ENCODE measurements around the gene ACAN.

The ACAN gene

GRCh38 chr15:88877415-88877814 lies 74.2 kb downstream of the ACAN start:
- no peak for TF ChIP-seq CTCF (IDR thresholded peaks at IDR 0.05; ENCODE audit: insufficient read depth, low read depth, low read length, missing control alignments)
- DNase-seq (ENCODE audit: low read depth) = no peak
- H3K4me3 ChIP-seq (ENCODE audit: low read length) = no peak overlapping the region

DNA sequence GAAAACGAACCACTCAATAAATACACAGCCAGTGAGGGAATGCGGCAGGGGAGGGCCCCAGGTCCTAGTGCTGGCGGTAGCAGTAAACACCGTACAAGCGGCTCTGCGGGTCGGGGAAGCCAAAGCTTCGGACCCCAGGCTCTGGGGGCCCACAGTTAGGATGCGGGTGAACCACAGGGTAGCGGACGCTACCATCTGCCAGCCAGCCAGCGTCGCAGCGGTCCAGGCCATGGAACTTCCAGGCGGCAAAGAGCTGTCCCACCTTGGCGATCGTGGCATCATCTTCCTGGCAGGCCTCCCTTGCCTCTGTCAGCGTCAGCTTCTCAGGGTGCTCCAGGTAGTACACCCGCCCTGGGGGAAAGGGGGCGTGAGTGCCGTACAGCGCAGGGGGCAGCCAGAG lies 74.7 kb downstream of the ACAN start:
- DNase-seq (ENCODE audit: low read depth) = no peak
- no peak for TF ChIP-seq CTCF (IDR thresholded peaks at IDR 0.05; ENCODE audit: insufficient read depth, low read depth, low read length, missing control alignments)
- H3K4me3 ChIP-seq (ENCODE audit: low read length) = no peak overlapping the region

GRCh38 chr15:88878720-88879184 lies 75.5 kb downstream of the ACAN start:
- DNase-seq (ENCODE audit: low read depth) = peak; percentile 59
- H3K4me3 ChIP-seq (ENCODE audit: low read length) = no peak overlapping the region
- peak; percentile 79 for TF ChIP-seq CTCF (IDR thresholded peaks at IDR 0.05; ENCODE audit: insufficient read depth, low read depth, low read length, missing control alignments)

DNA sequence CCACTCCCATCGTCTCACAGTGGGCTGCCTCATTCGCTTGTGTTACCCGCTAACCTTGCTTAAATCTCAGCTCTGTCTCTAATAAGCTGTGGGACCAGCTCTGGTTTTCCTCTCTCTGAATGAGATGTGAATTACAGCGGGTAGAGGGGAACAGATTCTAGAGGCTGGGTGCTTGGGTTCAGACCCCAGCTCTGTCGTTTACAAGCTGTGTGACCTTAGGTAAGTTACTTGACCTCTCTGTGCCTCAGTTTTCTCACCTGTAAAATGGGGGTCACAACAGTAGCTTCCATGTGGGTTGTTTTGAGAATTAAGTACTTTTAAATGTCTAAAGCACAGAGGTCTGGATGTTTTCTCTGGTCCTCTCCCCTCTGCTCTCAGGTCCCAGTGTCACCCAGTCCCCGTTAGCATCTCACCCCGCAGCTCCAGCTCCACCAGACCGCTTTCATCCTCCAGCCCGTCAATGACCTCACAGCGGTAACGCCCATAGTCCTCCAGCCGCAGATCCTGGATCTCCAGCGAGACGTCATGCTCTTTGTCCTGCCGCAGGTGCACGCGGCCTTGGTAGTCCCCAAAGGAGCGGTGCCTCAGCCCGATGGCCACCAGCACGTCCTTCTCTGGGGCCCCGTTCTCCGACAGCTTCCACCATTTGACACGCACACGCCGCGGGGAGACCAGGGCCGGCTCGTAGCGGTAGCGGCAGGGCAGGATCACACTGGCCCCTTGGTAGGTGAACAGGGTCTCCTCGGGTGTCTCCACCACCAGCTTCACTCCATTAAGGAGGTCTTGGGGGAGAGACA lies 77.9 kb downstream of the ACAN start:
- no peak for TF ChIP-seq CTCF (IDR thresholded peaks at IDR 0.05; ENCODE audit: insufficient read depth, low read depth, low read length, missing control alignments)
- H3K4me3 ChIP-seq (ENCODE audit: low read length) = no peak overlapping the region
- no peak for DNase-seq (ENCODE audit: low read depth)

GRCh38 chr15:88881775-88882174 lies 78.5 kb downstream of the ACAN start:
- no peak for DNase-seq (ENCODE audit: low read depth)
- no peak for TF ChIP-seq CTCF (IDR thresholded peaks at IDR 0.05; ENCODE audit: insufficient read depth, low read depth, low read length, missing control alignments)
- H3K4me3 ChIP-seq (ENCODE audit: low read length) = no peak overlapping the region

DNA sequence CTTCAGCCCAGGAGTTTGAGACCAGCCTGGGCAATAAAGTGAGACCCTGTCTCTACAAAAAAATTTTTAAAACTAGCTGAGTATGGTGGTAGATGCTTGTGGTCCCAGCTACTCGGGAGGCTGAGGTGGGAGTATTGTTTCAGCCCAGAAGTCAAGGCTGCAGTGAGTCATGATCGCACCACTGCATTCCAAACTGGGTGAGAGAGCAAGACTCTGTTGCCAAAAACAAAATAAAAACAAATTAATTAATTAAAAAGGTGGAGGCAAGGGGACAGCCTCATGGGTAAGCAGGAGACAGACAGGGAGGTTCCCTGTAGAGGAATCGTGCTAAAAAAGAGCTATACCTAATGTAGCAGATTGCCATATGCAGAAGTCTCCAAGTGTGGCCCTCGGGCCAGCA lies 79.5 kb downstream of the ACAN start:
- no peak for TF ChIP-seq CTCF (IDR thresholded peaks at IDR 0.05; ENCODE audit: insufficient read depth, low read depth, low read length, missing control alignments)
- no peak overlapping the region for H3K4me3 ChIP-seq (ENCODE audit: low read length)
- peak; percentile 38 for DNase-seq (ENCODE audit: low read depth)

DNA sequence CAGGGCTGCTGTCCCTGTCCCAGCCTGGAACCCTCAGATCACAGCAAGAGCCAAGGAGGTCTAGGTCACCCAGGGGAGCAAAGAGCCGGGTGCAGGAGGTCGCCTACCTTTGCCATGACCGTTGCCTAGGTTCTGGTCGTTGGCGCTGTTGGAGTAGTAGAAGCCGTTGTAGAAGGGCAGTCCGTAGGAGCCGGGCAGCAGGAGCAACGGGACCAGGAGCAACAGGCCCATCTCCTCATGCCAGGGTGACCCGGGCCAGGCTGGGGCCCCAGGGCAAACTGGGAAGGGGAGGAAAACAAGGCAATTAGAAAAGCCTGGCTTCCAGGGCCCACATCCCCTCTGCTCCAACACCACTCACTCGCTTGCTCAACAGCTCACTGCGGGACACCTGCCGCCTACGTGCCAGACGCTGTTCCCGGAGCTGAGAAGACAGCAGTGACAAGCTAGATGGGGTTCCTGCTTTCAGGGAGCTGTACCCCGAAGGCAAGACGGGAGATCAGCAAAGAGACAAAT lies 83.9 kb downstream of the ACAN start:
- TF ChIP-seq CTCF (IDR thresholded peaks at IDR 0.05; ENCODE audit: insufficient read depth, low read depth, low read length, missing control alignments) = no peak
- H3K4me3 ChIP-seq (ENCODE audit: low read length) = no peak overlapping the region
- DNase-seq (ENCODE audit: low read depth) = no peak

Data from epithelial cell of esophagus (primary cell).